Measurements from ENCODE around the gene KREMEN1. TPM values are rescaled to one million over a fixed set of nuclear protein-coding genes. Genes with fewer than 3 reads are reported as not detected.

The KREMEN1 gene
- polyA plus RNA-seq, 3 donors = 21.4 to 24.8 (median 23.2) TPM

DNA sequence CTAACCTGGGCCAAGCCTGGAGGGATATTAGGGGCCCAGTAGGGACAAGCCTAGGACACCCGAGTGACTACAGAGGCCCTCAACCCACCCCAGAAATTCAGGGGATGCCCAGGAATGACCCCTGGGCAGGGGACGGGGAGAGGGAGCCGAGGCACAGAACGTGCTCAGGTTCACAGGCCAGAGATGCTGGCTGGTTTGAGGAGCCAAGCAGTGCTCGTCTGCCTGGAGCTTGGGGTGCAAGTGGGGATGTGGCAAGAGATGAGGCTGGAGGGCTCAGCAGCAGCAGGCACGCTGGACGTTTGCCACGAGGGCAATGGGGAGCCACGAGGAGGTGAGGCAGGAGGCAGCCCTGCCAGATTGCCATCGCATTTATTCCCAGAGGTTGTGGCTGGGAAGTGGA is 98.9 kb downstream of the KREMEN1 start:
- DNase-seq (ENCODE audit: low read depth in 3 of 3, low spot score in 2 of 3) = no peak

DNA sequence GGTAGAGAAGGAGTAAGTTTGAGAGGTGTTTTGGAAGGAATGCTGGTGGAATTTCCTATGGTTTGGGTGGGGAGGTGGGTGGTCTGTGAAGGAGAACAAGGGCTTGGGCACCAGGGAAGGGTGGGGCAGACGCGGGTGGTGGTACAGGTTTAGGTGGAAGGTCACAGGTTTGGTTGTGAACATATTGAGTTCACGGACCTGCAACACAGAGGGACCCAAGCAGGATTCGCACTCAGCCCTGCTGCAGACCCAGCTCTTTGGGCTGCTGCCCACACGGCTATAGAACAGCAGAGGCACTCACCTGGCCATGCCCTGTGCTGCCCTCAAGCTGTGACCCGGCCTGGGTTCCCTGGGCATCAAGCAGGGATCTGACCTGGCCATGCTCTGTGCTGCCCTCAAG is 99.4 kb downstream of the KREMEN1 start:
- no peak for DNase-seq (ENCODE audit: low read depth in 3 of 3, low spot score in 2 of 3)

GRCh38 chr22:29175312-29175835 is 102.5 kb downstream of the KREMEN1 start:
- DNase-seq (ENCODE audit: low read depth in 3 of 3, low spot score in 2 of 3) = no peak

- DNase-seq (ENCODE audit: low read depth in 3 of 3, low spot score in 2 of 3) = no peak
Measured at GRCh38 chr22:29183971-29184848, 111.4 kb downstream of the KREMEN1 start.

DNA sequence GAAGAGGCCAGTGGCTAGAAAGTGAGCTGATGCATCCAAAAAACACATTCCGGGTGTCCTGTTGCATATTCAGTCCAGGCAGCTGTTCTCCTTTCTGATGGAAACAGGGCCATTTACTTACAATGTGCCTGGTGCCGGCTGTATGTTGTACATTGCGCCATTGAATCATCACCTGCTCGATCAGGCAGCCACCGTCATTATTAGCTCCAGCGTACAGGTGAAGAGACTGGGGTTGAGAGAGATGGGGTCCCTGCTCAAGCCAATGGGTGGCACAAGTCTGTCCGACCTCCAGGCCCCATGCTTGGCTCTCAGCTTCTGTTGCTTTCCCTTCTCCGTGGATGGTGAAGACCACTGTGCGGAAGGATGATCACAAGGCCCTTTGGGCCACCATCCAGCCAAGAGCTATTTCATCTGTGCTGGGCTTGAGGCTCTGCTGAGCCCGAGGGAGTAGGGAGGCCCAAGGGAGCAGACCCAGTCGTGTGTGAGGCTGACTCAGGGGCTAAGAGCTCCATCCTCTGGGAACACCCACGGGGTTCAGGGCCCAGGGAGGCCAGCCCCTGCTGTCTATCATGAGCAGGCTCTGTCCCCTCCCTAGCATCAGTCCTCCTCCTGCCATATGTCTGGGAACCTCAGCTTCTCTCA is 112.1 kb downstream of the KREMEN1 start:
- DNase-seq (ENCODE audit: low read depth in 3 of 3, low spot score in 2 of 3) = no peak

GRCh38 chr22:29186302-29186701 is 113.5 kb downstream of the KREMEN1 start:
- no peak for DNase-seq (ENCODE audit: low read depth in 3 of 3, low spot score in 2 of 3)

- DNase-seq (ENCODE audit: low read depth in 3 of 3, low spot score in 2 of 3) = no peak
Measured at GRCh38 chr22:29187831-29188230, 115.0 kb downstream of the KREMEN1 start.

DNA sequence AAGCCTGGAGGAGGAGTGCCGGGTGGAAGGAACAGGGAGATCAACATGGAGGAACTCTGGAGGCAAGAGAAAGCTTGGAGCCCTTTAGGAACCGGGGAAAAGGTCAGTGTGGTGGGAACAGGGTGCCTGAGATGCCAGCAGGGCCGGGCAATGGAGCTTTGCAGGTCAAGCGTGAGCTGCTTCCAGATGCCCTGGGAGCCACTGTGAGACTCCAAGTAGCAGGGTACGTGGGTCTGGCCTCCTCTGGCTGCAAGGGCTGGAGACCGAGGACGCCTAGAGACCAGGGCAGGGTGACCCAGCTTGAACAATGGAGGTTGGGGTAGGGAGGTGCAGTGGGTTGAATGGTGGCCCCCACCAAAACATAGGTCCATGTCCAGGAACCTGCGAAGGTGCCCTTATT is 117.2 kb downstream of the KREMEN1 start:
- no peak for DNase-seq (ENCODE audit: low read depth in 3 of 3, low spot score in 2 of 3)

- no peak for DNase-seq (ENCODE audit: low read depth in 3 of 3, low spot score in 2 of 3)
Measured at GRCh38 chr22:29190918-29191317, 118.1 kb downstream of the KREMEN1 start.

GRCh38 chr22:29193021-29193420 is 120.2 kb downstream of the KREMEN1 start:
- DNase-seq (ENCODE audit: low read depth in 3 of 3, low spot score in 2 of 3) = no peak

DNA sequence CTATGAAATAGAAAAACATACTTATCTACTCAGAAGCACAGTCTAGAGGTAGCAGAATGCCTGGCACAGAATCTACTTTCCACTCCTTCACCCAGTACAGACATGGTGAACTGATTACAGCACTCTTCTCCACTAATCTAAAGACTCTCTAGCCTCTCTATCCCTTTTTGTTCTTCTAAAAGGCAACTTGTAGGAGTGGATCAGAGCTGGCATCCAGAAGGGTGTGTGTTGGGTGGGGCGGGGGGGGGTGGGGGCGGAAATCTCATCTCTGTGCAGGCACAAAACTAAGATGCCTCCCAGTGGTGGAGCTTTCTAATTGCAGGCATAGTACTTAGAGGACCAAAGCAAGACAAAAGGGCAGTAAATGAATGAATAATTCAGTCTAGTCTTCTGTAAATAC is 121.3 kb downstream of the KREMEN1 start:
- no peak for DNase-seq (ENCODE audit: low read depth in 3 of 3, low spot score in 2 of 3)

DNA sequence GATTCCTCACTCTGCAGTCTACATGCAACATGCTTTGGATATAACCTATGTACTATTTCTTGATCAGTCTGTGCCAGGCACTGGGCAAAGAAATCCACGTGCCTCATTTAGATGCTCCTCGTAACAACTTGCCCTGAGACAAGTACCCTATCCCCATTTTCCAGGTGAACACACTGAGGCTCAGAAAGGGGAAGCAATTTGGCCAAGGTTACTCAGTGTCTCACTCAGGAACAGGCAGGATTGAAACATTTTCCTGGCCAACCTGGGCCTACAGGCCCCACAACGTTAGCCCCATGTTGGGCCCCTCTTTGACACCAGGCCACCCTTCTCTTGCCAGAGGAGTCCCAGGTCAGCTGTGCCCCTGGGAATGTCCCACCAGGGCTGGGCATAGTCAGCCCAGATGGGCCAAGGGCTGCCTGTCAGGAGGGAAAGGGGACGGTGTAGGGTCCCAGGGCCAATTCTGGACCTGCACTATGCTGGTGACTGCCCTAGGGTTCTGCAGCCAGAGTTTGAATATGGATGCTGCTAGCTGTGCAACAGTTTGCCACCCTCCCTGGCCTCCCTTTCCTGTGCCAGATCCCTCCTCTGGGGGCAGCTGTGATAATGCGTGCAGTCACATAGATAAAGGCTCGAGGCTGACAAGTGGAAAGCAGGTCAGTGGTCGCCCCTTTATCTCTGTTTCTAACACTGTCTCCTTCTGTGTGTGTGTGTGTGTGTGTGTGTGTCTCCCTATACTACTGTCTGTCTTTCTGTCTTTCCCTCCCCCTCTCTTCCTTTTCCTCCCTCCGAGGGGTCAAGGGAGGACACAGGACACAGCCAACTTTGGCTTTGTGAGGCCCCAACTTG is 122.5 kb downstream of the KREMEN1 start:
- no peak for DNase-seq (ENCODE audit: low read depth in 3 of 3, low spot score in 2 of 3)

GRCh38 chr22:29195964-29196666 is 123.3 kb downstream of the KREMEN1 start:
- no peak for DNase-seq (ENCODE audit: low read depth in 3 of 3, low spot score in 2 of 3)

GRCh38 chr22:29197096-29197495 is 124.3 kb downstream of the KREMEN1 start:
- no peak for DNase-seq (ENCODE audit: low read depth in 3 of 3, low spot score in 2 of 3)

GRCh38 chr22:29198240-29198639 is 125.4 kb downstream of the KREMEN1 start:
- no peak for DNase-seq (ENCODE audit: low read depth in 3 of 3, low spot score in 2 of 3)

DNA sequence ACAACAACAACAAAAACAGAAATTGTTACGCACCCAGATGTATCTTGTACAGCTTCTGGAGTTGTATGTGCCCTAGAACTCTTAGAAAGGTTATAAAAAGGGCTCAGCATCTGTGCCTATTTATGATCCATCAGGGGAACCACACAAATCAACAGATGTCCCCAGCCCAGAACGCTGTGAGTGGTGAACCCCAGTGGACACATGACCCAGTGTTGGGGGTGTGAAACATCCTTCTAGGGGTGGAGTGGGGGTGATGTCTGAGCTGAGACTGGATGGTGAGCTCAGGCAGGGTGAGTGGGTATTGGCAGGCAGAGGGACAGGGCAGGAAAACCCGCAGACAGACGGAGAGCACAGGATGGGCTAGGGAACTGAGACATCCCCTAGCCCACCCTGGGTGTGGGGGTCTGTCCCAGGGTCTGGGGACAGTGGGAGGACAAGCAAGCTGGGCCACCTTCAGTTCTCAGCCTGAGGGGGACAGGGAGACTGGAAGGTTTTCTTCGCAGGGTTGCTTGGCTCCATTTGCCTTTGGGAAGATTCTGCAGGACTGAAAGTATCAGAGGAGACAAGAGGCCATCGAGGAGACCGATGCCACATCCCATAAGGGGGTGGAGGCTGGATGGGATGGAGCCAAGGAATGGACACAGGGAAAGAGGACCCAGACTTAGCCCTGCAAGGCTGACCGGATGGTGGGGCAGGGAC is 127.0 kb downstream of the KREMEN1 start:
- DNase-seq (ENCODE audit: low read depth in 3 of 3, low spot score in 2 of 3) = no peak

DNA sequence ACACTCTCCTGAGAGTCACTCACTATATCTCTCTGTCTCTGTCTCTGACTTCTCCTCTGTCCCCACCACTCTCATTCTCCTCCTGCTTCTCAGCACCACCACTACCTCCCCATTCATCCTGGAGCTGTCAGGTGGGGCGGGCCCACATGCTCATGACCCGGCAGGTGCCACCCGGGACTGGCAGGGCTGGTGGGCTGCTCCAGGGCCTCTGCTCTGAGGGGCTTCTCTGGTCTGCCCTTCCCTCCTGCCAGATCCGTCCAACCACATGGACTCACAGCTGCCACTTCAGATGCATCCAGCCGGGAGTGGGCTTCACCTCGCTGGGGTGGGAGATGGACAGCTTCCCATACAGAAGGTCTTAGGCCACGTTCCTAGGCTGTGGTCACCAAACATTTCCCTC is 128.1 kb downstream of the KREMEN1 start:
- no peak for DNase-seq (ENCODE audit: low read depth in 3 of 3, low spot score in 2 of 3)

DNA sequence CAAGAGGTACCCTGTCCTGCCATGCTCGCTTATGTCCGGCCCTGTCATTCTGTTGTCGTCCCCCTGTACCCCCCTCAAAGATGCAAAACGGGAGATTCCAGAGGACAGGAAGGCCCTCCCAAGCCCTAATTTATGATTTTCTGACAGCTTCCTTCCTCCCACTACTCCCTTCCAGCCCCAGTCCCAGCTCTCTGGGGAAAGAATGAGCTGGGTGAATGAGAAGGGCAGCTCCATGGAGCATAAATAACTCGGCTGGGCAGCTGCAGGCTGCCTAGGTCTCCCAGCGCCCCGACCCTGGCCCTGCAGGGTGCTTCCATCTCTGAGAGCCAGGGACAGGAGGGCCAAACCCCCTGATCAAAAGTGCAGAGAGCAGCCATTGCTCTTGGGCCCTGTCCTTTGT is 128.9 kb downstream of the KREMEN1 start:
- DNase-seq (ENCODE audit: low read depth in 3 of 3, low spot score in 2 of 3) = no peak

- DNase-seq (ENCODE audit: low read depth in 3 of 3, low spot score in 2 of 3) = no peak
Measured at GRCh38 chr22:29202212-29203192, 129.7 kb downstream of the KREMEN1 start.
